H1 (cell line): ENCODE measurements around the gene TEX48. TPM values are rescaled to one million over a fixed set of nuclear protein-coding genes. Genes with fewer than 3 reads are reported as not detected.

Experiments
- BCL11A ChIP-seq, 2 experiments: IDR thresholded peaks; one replicate each; pipeline ENCODE4 v1.6.1; 2011; ENCODE audit warnings: low read depth in 2 of 2, low read length in 2 of 2, mild to moderate bottlenecking in 2 of 2
- CBX8 ChIP-seq: fragments of 300-800, 300-1000 bp; sonication (generic); IDR thresholded peaks from 2 replicates; pipeline ENCODE4 v1.7.1; 2016; ENCODE audit warnings: low read depth, low read length, borderline replicate concordance
- CHD2 ChIP-seq: IDR thresholded peaks from 2 replicates; pipeline ENCODE4 v1.6.1; 2012; ENCODE audit warnings: low read length, improper control_type of control experiment
- CTBP2 ChIP-seq: IDR thresholded peaks from 2 replicates; pipeline ENCODE4 v1.7.0; 2011; ENCODE audit warnings: borderline replicate concordance, mild to moderate bottlenecking, moderate library complexity, mixed read lengths, low read length; ENCODE audit not compliant: insufficient read depth, insufficient read length
- GTF2F1 ChIP-seq: IDR thresholded peaks from 2 replicates; pipeline ENCODE4 v1.6.1; 2012; ENCODE audit warnings: low read depth, low read length, improper control_type of control experiment, borderline replicate concordance
- HDAC2 ChIP-seq, 2 experiments: fragments of 300-600 bp in 1 of 2; sonication (generic) in 1 of 2; IDR thresholded peaks; 2 replicates each; pipeline ENCODE4 v1.6.1; 2011 to 2012; ENCODE audit warnings: low read depth in 2 of 2, low read length in 2 of 2, mild to moderate bottlenecking in 2 of 2, moderate library complexity in 2 of 2, borderline replicate concordance in 1 of 2, inconsistent platforms in 1 of 2
- MAFK ChIP-seq: IDR thresholded peaks from 2 replicates; pipeline ENCODE4 v1.6.1; 2012; ENCODE audit warnings: low read depth, mild to moderate bottlenecking, improper control_type of control experiment, low read length
- NANOG ChIP-seq: IDR thresholded peaks from 2 replicates; pipeline ENCODE4 v1.6.1; 2011; ENCODE audit warnings: low read length, low read depth, mild to moderate bottlenecking, inconsistent platforms; ENCODE audit not compliant: insufficient read depth, poor library complexity, severe bottlenecking
- SP2 ChIP-seq: IDR thresholded peaks from 2 replicates; pipeline ENCODE4 v1.6.1; 2012; ENCODE audit warnings: mild to moderate bottlenecking, low read length, inconsistent platforms
- TEAD4 ChIP-seq: IDR thresholded peaks from 2 replicates; pipeline ENCODE4 v1.6.1; 2012; ENCODE audit warnings: low read depth, low read length, inconsistent platforms, mixed read lengths
- polyA plus RNA-seq, 7 experiments: library from polyadenylated mRNA; depleted of rRNA in 3 of 7; stranded (reverse) in 5 of 7; unstranded in 2 of 7; fragments of >200 nt in 5 of 7; fragments of 200-250 nt in 2 of 7; gene quantifications; 1 replicate in 5 of 7; 2 replicates in 1 of 7; 4 replicates in 1 of 7; pipeline versions ENCODE4 v1.2.1 to v1.2.3, GENCODE V29; 2011 to 2013; ENCODE audit warnings: missing spikeins in 2 of 7, mixed read lengths in 2 of 7
- total RNA-seq: library from RNA; stranded (reverse); fragmentation: NEBNext Ultra II Directional; extraction: Animal tissue kit (Norgen Biotek cat#: 25700); gene quantifications from 2 replicates; pipeline ENCODE4 v1.2.1, GENCODE V29; 2021

TEX48 gene
- total and polyA plus RNA-seq, 2 of the 8 experiments (the other 6 are each of a cell fraction or from before 2014, with no cell fraction given), result not detected

GRCh38 chr9:114629563-114630090, 52.4 kb downstream of the TEX48 start (continued):
- TF ChIP-seq BCL11A (IDR thresholded peaks at IDR 0.05; ENCODE audit: low read depth in 2 of 2, low read length in 2 of 2), result no peak
- TF ChIP-seq CHD2, result no peak
- TF ChIP-seq SP2, result no peak
- TF ChIP-seq CTBP2, result no peak
- TF ChIP-seq TEAD4, result no peak
- no peak for TF ChIP-seq NANOG
- no peak for TF ChIP-seq MAFK
- TF ChIP-seq CBX8, result no peak
- no peak for TF ChIP-seq HDAC2 (IDR thresholded peaks at IDR 0.05; ENCODE audit: borderline replicate concordance in 1 of 2, low read depth in 2 of 2, low read length in 2 of 2)
- TF ChIP-seq GTF2F1, result no peak
